ENCODE results near the gene C9orf40.

C9orf40 gene

GRCh38 chr9:74940600-74940999 lies 12.1 kb downstream of the C9orf40 start:
- no peak for DNase-seq (ENCODE audit: low spot score)

GRCh38 chr9:74935008-74935407 lies 17.7 kb downstream of the C9orf40 start:
- DNase-seq (ENCODE audit: low spot score): no peak

DNA sequence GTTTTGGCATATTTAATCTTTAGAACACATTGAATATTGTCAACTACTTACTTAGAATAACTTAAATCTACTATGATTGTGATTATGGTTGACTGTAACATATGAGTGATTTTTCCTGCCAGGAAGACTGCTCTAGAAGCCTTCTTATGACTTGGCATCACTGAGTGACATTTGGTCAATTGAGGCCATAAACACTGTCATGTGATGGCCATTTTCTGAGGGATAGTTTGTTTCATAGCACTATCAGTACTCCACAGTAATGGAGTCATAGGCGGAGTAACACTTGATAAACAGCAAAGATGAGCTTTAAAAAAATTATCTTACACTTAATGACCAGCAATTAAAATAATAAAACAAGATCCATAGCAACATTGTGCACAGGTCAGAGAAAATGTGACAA lies 31.0 kb downstream of the C9orf40 start:
- no peak for DNase-seq (ENCODE audit: low spot score)

DNA sequence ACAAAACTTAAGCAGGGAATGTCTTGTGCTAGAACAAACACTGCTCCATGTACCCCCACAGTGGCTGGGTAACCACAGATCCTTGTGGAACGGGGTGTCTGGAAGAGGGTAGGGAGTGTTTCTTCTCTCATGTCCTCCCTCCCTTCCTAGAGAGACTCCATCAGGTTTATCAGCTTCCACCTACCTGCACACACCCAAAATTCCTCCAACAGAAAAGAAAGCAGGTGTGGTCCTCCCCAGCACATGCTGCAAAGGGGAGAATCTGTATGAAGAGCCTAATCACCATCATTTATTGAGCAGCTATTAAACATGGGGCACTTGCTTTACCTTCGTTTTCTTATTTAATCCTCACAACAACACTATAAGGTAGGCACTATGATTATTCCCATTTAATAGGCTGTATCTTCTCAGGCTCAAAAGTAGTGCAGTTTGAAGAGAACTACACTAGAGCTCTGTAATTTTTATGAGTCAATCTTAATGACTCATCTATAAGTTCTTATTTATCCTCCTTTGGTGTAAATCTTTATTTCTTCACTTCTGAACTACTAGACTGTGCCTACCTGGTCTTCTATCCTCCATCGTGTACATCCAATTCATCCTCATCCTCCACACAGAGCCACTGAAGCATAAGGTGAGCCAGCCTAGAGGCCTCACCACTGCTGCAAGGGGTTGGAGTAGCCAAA lies 31.6 kb downstream of the C9orf40 start:
- DNase-seq (ENCODE audit: low spot score): no peak

- DNase-seq (ENCODE audit: low spot score): no peak
Measured at GRCh38 chr9:74910036-74910435, 42.7 kb downstream of the C9orf40 start.

DNA sequence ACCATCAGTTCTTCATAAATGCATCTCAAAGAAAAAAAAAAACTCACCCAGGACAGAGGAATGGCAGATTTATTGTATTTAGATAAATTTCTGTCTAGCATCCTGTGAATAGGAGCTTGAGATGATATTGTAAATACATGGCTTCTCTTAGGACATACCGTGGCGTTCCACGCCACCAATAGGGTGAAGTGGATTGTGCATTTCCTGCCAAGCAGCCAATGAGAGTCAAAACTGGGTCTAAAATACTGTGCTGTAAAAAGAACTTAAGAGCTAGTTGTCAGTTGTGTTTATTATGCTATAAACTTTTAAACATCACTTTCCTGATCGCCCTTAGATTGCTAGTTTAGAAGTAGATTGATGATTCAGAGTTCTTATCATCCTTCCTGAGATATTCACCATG lies 44.0 kb downstream of the C9orf40 start:
- no peak for DNase-seq (ENCODE audit: low spot score)

GRCh38 chr9:74907085-74907484 lies 45.6 kb downstream of the C9orf40 start:
- DNase-seq (ENCODE audit: low spot score): no peak

GRCh38 chr9:74901001-74901400 lies 51.7 kb downstream of the C9orf40 start:
- no peak for DNase-seq (ENCODE audit: low spot score)

Measured in HuH-7 (cell line).